Osteoblast (primary cell): ENCODE results near the gene HTR4. TPM values are rescaled to one million over a fixed set of nuclear protein-coding genes. Genes with fewer than 3 reads are reported as not detected.

ENCODE experiments used
- DNase-seq: peaks from one replicate; pipeline ENCODE4 v3.0.0; 2011; ENCODE audit warnings: low spot score, mixed read lengths; ENCODE audit not compliant: insufficient read length; ENCODE audit errors: missing footprints
- H2AFZ ChIP-seq: 2 replicates; pipeline ENCODE4 v1.6.0; 2011; ENCODE audit warnings: mild to moderate bottlenecking, low read length
- H3K27ac ChIP-seq: 2 replicates; pipeline ENCODE4 v1.5.1; 2011; ENCODE audit warnings: mild to moderate bottlenecking, low read depth, low read length, moderate library complexity
- H3K27me3 ChIP-seq: 2 replicates; pipeline ENCODE4 v1.6.0; 2012; ENCODE audit warnings: mild to moderate bottlenecking, control low read depth, inconsistent platforms, low read length, moderate library complexity; ENCODE audit not compliant: insufficient read depth
- H3K36me3 ChIP-seq: 2 replicates; pipeline ENCODE4 v1.5.1; 2011; ENCODE audit warnings: mild to moderate bottlenecking, low read length, control low read depth, moderate library complexity; ENCODE audit not compliant: insufficient read depth
- H3K4me1 ChIP-seq: 2 replicates; pipeline ENCODE4 v1.5.1; 2011; ENCODE audit warnings: mild to moderate bottlenecking, low read length, control low read depth, moderate library complexity; ENCODE audit not compliant: insufficient read depth
- H3K4me2 ChIP-seq: 2 replicates; pipeline ENCODE4 v1.6.0; 2011; ENCODE audit warnings: mild to moderate bottlenecking, low read length; ENCODE audit not compliant: insufficient read depth
- H3K4me3 ChIP-seq: fragments of 200-600 bp; sonication (generic); 3 replicates; pipeline ENCODE4 v1.5.1; 2012; ENCODE audit warnings: mild to moderate bottlenecking, low read length, inconsistent platforms; ENCODE audit not compliant: insufficient read depth
- H3K79me2 ChIP-seq: 2 replicates; pipeline ENCODE4 v1.6.0; 2012; ENCODE audit warnings: mild to moderate bottlenecking, low read length, control low read depth, inconsistent platforms; ENCODE audit not compliant: insufficient read depth
- H3K9me3 ChIP-seq: 2 replicates; pipeline ENCODE4 v1.5.1; 2011; ENCODE audit warnings: low read depth, low read length, control low read depth
- H4K20me1 ChIP-seq: 2 replicates; pipeline ENCODE4 v1.6.0; 2012; ENCODE audit warnings: mild to moderate bottlenecking, low read length, control low read depth; ENCODE audit not compliant: insufficient read depth
- total RNA-seq: library from RNA; depleted of rRNA; stranded (reverse); fragments of >200 nt; gene quantifications from 2 replicates; pipeline ENCODE4 v1.2.3, GENCODE V29; 2012
- TF ChIP-seq, protein P1 (sequence below): IDR thresholded peaks from 2 replicates; pipeline ENCODE4 v1.5.1; 2011; ENCODE audit warnings: mild to moderate bottlenecking, low read depth, low read length, moderate library complexity; ENCODE audit errors: extremely low read depth

HTR4 gene
- total RNA-seq, 1 donor = not detected

- H3K27me3 ChIP-seq = no peaks in the 10 kb centered on the region
- no peaks in the 10 kb centered on the region for H4K20me1 ChIP-seq
- H3K4me2 ChIP-seq = no peak overlapping the region
- TF ChIP-seq, protein P1, sequence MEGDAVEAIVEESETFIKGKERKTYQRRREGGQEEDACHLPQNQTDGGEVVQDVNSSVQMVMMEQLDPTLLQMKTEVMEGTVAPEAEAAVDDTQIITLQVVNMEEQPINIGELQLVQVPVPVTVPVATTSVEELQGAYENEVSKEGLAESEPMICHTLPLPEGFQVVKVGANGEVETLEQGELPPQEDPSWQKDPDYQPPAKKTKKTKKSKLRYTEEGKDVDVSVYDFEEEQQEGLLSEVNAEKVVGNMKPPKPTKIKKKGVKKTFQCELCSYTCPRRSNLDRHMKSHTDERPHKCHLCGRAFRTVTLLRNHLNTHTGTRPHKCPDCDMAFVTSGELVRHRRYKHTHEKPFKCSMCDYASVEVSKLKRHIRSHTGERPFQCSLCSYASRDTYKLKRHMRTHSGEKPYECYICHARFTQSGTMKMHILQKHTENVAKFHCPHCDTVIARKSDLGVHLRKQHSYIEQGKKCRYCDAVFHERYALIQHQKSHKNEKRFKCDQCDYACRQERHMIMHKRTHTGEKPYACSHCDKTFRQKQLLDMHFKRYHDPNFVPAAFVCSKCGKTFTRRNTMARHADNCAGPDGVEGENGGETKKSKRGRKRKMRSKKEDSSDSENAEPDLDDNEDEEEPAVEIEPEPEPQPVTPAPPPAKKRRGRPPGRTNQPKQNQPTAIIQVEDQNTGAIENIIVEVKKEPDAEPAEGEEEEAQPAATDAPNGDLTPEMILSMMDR = no peak
- no peaks in the 10 kb centered on the region for H3K9me3 ChIP-seq
- no peaks in the 10 kb centered on the region for H3K4me1 ChIP-seq
- DNase-seq = no peak
- H3K79me2 ChIP-seq = no peaks in the 10 kb centered on the region
- no peak overlapping the region for H3K27ac ChIP-seq
- H3K36me3 ChIP-seq = no peaks in the 10 kb centered on the region
- H2AFZ ChIP-seq = no peak overlapping the region
- H3K4me3 ChIP-seq = no peak overlapping the region
Observed at GRCh38 chr5:148584103-148584502, 70.2 kb downstream of the HTR4 start.

DNA sequence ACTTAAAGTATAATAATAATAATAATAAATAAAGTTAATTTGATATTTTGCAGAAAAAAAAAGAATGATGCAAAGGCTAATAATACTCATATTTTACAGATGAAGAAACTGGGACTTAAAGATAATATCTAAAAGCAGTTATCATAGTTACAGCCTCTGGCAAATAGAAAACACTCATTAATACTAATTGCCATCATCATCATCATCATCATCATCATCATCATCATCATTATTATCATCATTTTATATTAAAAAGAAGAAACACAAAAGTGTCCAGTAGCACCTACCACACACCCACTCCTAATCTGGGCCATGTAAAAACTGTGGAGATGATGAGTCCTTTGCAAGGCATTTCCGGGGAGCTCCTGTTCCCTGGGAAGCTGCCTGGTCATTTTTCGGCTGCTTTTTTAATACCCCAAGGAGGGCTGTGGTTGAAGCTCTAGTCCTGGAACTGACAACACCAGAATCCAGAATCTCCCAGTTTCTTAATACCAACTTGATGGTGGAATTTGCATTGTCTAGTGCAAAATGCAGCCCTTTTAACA, 70.8 kb downstream of the HTR4 start:
- H2AFZ ChIP-seq = no peak overlapping the region
- no peaks in the 10 kb centered on the region for H3K36me3 ChIP-seq
- H4K20me1 ChIP-seq = no peaks in the 10 kb centered on the region
- H3K4me2 ChIP-seq = no peak overlapping the region
- H3K9me3 ChIP-seq = no peaks in the 10 kb centered on the region
- no peak for DNase-seq
- TF ChIP-seq, protein P1 = no peak
- no peaks in the 10 kb centered on the region for H3K4me1 ChIP-seq
- H3K4me3 ChIP-seq = no peak overlapping the region
- no peaks in the 10 kb centered on the region for H3K79me2 ChIP-seq
- H3K27me3 ChIP-seq = no peaks in the 10 kb centered on the region
- H3K27ac ChIP-seq = no peak overlapping the region

- H3K79me2 ChIP-seq = no peaks in the 10 kb centered on the region
- TF ChIP-seq, protein P1 = no peak
- no peak for DNase-seq
- no peak overlapping the region for H3K4me2 ChIP-seq
- no peak overlapping the region for H3K27ac ChIP-seq
- H3K4me1 ChIP-seq = no peaks in the 10 kb centered on the region
- H3K9me3 ChIP-seq = no peaks in the 10 kb centered on the region
- no peaks in the 10 kb centered on the region for H3K27me3 ChIP-seq
- H3K4me3 ChIP-seq = no peak overlapping the region
- no peaks in the 10 kb centered on the region for H3K36me3 ChIP-seq
- H4K20me1 ChIP-seq = no peaks in the 10 kb centered on the region
- H2AFZ ChIP-seq = no peak overlapping the region
Observed at GRCh38 chr5:148574167-148574566, 80.2 kb downstream of the HTR4 start.

- H3K27me3 ChIP-seq = no peaks in the 10 kb centered on the region
- DNase-seq = no peak
- TF ChIP-seq, protein P1 = no peak
- H3K36me3 ChIP-seq = no peaks in the 10 kb centered on the region
- no peak overlapping the region for H3K27ac ChIP-seq
- H3K9me3 ChIP-seq = no peaks in the 10 kb centered on the region
- no peak overlapping the region for H2AFZ ChIP-seq
- no peaks in the 10 kb centered on the region for H3K79me2 ChIP-seq
- no peak overlapping the region for H3K4me3 ChIP-seq
- H3K4me2 ChIP-seq = no peak overlapping the region
- no peaks in the 10 kb centered on the region for H4K20me1 ChIP-seq
- no peaks in the 10 kb centered on the region for H3K4me1 ChIP-seq
Observed at GRCh38 chr5:148573374-148573773, 81.0 kb downstream of the HTR4 start.
